Uterus (tissue), 4 donors: ENCODE results near the gene SGMS1. TPM values are rescaled to one million over a fixed set of nuclear protein-coding genes. Genes with fewer than 3 reads are reported as not detected.

Experiments
- DNase-seq, 2 donors: peaks; one replicate each; pipeline ENCODE4 v3.0.0-alpha.2; 2019 to 2020
- H3K27ac ChIP-seq, 2 donors: fragments of 200-600 bp; sonication (generic); 1 replicate in 1 of 2; 2 replicates in 1 of 2; pipeline ENCODE4 v1.5.1; 2016 to 2018
- H3K27me3 ChIP-seq, 2 donors: fragments of 200-600 bp; sonication (generic); one replicate each; pipeline ENCODE4 v1.5.1; 2018 to 2019; ENCODE audit warnings: control low read depth in 1 of 2
- H3K36me3 ChIP-seq, 2 donors: fragments of 200-600 bp; sonication (generic); one replicate each; pipeline ENCODE4 v1.5.1; 2019; ENCODE audit warnings: control low read depth in 1 of 2
- H3K4me1 ChIP-seq, 2 donors: fragments of 200-600 bp; sonication (generic); one replicate each; pipeline ENCODE4 v1.5.1; 2018 to 2019; ENCODE audit warnings: control low read depth in 1 of 2
- H3K4me3 ChIP-seq, 2 donors: fragments of 200-600 bp; sonication (generic); 1 replicate in 1 of 2; 2 replicates in 1 of 2; pipeline ENCODE4 v1.5.1; 2018 to 2019; ENCODE audit warnings: mild to moderate bottlenecking in 1 of 2
- H3K9me3 ChIP-seq, 2 donors: fragments of 200-600 bp; sonication (generic); one replicate each; pipeline ENCODE4 v1.5.1; 2019; ENCODE audit warnings: control low read depth in 1 of 2
- CTCF ChIP-seq, 4 experiments: fragments of 200-600 bp in 2 of 4; fragments of 450-650 bp in 2 of 4; sonication (generic) in 2 of 4; IDR thresholded peaks; one replicate each; pipeline ENCODE4 v1.5.1; 2016 to 2019; ENCODE audit warnings: antibody characterized with exemption in 4 of 4, mild to moderate bottlenecking in 2 of 4, moderate library complexity in 1 of 4
- POLR2A ChIP-seq, 2 donors: fragments of 450-650 bp; IDR thresholded peaks; one replicate each; pipeline ENCODE4 v1.6.1; 2016; ENCODE audit warnings: antibody characterized with exemption in 2 of 2, mild to moderate bottlenecking in 1 of 2, moderate library complexity in 1 of 2
- intact Hi-C: fragments of 100-400 bp; cut with DNase I; formaldehyde crosslinking; loops from one replicate; pipeline ENCODE4 v1.15.1; 2023; ENCODE audit warnings: low total_unique reads
- total RNA-seq, 4 donors: library from RNA; depleted of rRNA in 3 of 4; stranded (reverse); fragments of >200 nt in 3 of 4; gene quantifications; one replicate each; pipeline versions ENCODE4 v1.1.0 to v1.2.4, GENCODE V29; 2014 to 2023
- donor health status: DM: yes; HTN: yes; CAD: no.

Gene SGMS1
- total RNA-seq, 4 donors from 2014 or later, result 38.0 to 102 (median 57.7) TPM

GRCh38 chr10:50421026-50421719, 202.6 kb downstream of the SGMS1 start:
- Histone ChIP-seq H3K36me3 (no peaks in the 10 kb centered on the region), H3K4me3 (no peak overlapping the region), H3K4me1 (no peaks in the 10 kb centered on the region), H3K27ac (no peak overlapping the region), H3K27me3 (no peaks in the 10 kb centered on the region), H3K9me3 (no peaks in the 10 kb centered on the region)
- DNase-seq, result no peak
- TF ChIP-seq CTCF (IDR thresholded peaks at IDR 0.05) (peak; percentile 25 to 51 (median 44)), POLR2A (IDR thresholded peaks at IDR 0.05) (no peak)
- intact Hi-C loops, result no loop called here

GRCh38 chr10:50420196-50420595, 203.6 kb downstream of the SGMS1 start:
- Histone ChIP-seq H3K27me3 (no peaks in the 10 kb centered on the region), H3K9me3 (no peaks in the 10 kb centered on the region), H3K4me1 (no peaks in the 10 kb centered on the region), H3K36me3 (no peaks in the 10 kb centered on the region), H3K27ac (no peak overlapping the region), H3K4me3 (no peak overlapping the region)
- TF ChIP-seq POLR2A (IDR thresholded peaks at IDR 0.05), result no peak
- no peak for TF ChIP-seq CTCF (IDR thresholded peaks at IDR 0.05)
- intact Hi-C loops, result no loop called here
- no peak for DNase-seq

GRCh38 chr10:50419756-50420155, 204.0 kb downstream of the SGMS1 start:
- Histone ChIP-seq H3K4me1 (no peaks in the 10 kb centered on the region), H3K27ac (no peak overlapping the region), H3K4me3 (no peak overlapping the region), H3K27me3 (no peaks in the 10 kb centered on the region), H3K36me3 (no peaks in the 10 kb centered on the region), H3K9me3 (no peaks in the 10 kb centered on the region)
- intact Hi-C loops, result no loop called here
- TF ChIP-seq CTCF (IDR thresholded peaks at IDR 0.05) (no peak), POLR2A (IDR thresholded peaks at IDR 0.05) (no peak)
- DNase-seq, result no peak

- Histone ChIP-seq H3K36me3 (no peaks in the 10 kb centered on the region), H3K27ac (peak overlapping the region in 1 of 2 donors; percentile 79), H3K4me1 (no peaks in the 10 kb centered on the region), H3K4me3 (no peak overlapping the region), H3K27me3 (no peaks in the 10 kb centered on the region), H3K9me3 (no peaks in the 10 kb centered on the region)
- intact Hi-C loops, result no loop called here
- TF ChIP-seq CTCF (IDR thresholded peaks at IDR 0.05) (no peak), POLR2A (IDR thresholded peaks at IDR 0.05) (no peak)
- no peak for DNase-seq
Measured at GRCh38 chr10:50419091-50419490, 204.7 kb downstream of the SGMS1 start.

- TF ChIP-seq CTCF (IDR thresholded peaks at IDR 0.05), result peak in 1 of 4 experiments; percentile 27
- no peak for TF ChIP-seq POLR2A (IDR thresholded peaks at IDR 0.05)
- Histone ChIP-seq H3K9me3 (no peaks in the 10 kb centered on the region), H3K4me3 (peak overlapping the region; percentile 67 to 68), H3K36me3 (no peaks in the 10 kb centered on the region), H3K27me3 (no peaks in the 10 kb centered on the region), H3K27ac (peak overlapping the region; percentile 68 to 79), H3K4me1 (no peaks in the 10 kb centered on the region)
- intact Hi-C loops, result no loop called here
- DNase-seq, result peak; percentile 51 to 52
Measured at GRCh38 chr10:50417886-50418830, 205.6 kb downstream of the SGMS1 start.
